Stimulated activated CD4-positive, alpha-beta T cell treated with anti-CD3 and anti-CD28 coated beads, Interleukin-12 subunit alpha, Interleukin-12 subunit beta, amount 100 ng/mL, for 24 hours (primary cell): Measurements from ENCODE around the gene PAIP1.
"Not testable (repeated sequence)": the region's sequence is repeated elsewhere in the genome, so short reads cannot be mapped to it uniquely, and the experiment has no call there.

ENCODE experiments used
- DNase-seq, 2 experiments: peaks; one replicate each; pipeline ENCODE4 v3.0.0-alpha.2; 2020; ENCODE audit warnings: low read depth in 2 of 2

Gene PAIP1

DNA sequence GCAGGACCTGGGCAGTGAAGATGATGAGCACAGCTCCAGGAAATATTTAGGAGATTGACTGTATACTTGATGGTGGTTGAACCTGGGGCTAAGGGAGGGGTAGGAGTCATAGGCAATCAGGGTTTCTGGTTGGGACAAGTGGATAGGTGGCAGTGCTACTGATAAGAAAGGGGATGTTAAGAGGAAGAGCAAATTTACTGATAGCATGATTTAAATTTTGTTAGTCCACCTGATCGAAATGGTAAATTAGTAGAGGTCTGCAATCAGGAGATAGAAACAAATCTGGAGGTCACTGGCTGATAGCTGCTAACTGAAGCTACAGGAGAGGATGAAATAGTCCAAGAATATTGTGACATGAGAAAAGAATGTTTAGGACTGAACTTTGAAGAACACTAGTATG lies 36.3 kb downstream of the PAIP1 start:
- no peak for DNase-seq

DNA sequence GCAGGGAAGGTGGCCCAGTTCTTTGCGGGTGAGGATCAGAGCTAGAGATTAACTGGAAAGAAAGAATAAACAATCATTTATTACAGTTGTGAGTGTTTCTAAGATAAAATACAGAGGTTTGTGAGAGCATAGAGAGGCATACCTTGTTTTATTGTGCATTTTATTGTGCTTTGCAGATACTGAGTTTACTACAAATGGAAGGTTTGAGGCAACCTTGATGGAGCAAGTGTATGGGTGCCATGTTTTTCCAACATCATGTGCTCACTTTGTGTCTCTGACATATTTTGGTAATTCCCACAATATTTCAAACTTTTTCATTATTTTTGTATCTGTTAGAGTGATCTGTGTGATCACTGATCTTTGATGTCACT lies 41.2 kb downstream of the PAIP1 start:
- no peak for DNase-seq

DNA sequence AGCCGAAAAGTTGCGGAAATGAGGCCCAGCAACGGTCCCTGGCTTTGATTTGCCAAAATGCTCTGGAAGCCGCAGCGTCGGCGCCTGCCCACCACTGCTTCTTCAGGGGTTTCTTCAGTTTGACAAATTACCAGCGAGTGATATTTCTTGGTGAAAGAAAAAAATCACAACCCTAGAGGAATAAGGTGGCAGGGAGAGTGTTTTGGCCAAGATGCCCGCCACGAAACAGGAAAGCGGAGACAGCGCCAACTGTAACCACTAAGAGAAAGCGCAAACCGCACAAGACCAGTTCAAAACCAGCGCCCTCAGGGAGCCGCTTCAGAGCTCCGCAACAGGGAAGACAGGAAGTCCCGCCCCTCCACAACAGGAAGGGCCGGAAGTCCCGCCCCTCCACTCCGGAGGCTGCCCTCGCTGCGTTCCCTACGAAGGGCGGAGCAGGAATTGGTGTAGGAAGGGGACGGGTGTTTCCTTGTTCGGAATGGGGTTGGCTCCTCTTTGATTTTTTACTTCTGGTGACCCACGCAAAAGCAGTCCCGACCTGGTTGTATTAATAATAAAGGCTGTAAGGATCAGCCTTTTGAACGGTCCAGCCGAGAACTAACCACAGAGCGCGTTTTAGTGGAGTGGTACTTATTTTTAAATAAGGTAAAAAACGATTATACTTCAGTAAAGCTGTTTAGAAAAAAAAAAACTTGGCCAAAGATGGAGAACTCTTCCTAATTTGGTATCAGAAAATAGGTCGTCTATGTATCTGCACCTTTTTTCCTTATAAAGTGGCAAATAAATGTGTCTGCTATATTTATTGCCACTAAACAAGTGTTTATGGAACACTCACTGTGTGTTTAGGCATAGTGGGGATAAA lies 41.8 kb downstream of the PAIP1 start, which contains the start of gene C5orf34:
C5orf34 (minus strand) TSS at position 333 of the 862 bp plus-strand sequence. CDS start 5,809 bp downstream, outside the sequence.
- DNase-seq: peak; percentile 92 to 96

DNA sequence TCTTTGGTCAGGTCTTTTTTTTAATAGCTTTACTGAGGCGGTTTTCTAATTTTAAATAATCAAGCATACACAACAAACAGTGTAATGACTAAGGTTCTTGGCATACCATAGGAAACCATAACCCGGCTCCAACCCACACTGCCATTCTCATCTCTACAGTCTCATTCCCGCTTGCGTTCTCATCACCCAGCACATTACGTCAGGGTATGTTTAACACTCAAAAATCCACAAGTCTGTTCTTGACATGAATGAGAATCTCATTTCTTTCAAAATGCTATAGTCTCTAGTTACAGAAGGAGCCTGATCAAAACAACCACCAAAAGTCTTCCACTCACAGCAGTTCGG lies 42.4 kb downstream of the PAIP1 start:
- peak in 1 of 2 experiments; percentile 21 for DNase-seq

DNA sequence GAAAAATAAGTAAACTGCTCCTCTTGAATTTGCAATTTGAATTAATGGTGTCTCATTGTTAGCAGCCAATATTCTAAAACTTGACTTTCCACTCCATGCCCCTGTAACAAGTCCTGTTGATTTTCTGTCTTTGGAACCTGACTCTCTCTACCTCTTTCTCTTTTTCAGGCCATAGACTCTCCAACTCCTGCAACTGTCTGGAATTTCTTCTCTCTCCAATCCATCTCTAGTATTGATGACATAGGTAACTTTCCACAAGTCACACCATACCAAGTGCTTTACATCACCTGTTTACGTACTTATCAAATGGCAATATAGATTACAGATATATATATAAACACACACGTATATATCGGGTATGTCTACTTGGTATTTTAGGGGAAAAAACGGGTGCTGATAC lies 42.9 kb downstream of the PAIP1 start:
- DNase-seq: no peak

DNA sequence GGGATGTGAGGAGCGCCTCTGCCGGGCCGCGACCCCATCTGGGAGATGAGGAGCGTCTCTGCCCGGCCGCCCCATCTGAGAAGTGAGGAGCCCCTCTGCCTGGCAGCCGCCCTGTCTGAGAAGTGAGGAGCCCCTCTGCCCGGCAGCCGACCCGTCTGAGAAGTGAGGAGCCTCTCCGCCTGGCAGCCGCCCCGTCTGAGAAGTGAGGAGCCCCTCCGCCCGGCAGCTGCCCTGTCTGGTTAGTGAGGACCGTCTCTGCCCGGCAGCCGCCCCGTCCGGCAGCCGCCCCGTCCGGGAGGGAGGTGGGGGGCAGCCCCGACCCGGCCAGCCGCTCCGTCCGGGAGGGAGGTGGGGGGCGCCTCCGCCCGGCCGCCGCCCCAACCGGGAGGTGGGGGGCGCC lies 45.8 kb downstream of the PAIP1 start:
- not testable (repeated sequence) for DNase-seq

DNA sequence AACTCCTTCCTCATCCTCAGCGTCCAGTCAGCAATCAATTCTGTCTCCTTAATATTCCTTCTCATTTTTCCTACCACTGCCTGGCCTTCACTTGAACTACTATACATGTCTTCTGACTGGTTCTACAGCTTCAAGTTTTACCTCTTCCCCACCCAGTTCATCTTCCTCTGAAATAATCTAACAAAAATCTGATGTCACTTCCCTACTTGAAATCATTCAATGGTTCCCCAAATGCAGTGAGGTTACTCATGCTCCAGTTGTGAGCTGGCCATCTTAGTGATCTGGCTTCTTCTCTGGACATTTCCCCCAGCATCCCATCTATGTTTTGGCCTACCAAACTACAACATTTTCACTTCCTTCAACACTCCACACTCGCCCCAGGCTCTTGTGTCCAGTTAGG lies 58.3 kb downstream of the PAIP1 start:
- DNase-seq: no peak

DNA sequence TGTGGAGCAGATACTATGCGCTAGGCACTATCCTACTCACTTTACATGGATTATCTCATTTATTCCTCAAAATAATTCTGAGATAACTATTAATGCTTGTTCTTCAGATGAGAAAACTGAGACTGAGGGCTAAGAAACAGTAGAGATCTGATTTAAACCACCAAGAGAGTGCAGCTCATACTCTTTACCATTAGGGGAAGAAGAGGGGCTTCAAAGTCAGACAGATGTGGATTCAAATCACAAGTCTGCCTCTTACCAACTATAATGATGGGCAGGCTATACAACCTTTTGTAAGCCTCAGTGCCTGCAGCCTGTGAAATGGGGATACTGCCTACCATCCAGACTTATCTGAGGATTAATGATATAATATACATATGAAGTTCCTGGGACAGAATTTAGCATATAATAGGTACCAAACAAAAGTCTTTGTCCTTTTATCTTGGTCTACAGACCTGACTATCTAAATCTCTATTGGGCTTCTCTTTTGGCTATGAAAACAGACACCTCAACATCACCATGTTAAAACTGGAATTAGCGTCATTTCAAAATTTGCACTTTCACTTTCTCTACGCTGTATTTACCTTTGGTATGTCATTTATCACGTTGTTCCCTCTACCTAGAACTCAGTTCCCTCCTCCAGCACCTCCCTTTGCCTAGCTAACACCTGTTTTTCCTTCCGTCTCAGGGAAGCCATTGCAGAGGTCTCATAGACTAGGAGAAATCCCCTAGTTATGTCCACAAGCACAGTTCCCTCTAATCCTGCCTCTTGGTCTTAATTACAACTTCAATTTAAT lies 59.4 kb downstream of the PAIP1 start:
- no peak for DNase-seq

DNA sequence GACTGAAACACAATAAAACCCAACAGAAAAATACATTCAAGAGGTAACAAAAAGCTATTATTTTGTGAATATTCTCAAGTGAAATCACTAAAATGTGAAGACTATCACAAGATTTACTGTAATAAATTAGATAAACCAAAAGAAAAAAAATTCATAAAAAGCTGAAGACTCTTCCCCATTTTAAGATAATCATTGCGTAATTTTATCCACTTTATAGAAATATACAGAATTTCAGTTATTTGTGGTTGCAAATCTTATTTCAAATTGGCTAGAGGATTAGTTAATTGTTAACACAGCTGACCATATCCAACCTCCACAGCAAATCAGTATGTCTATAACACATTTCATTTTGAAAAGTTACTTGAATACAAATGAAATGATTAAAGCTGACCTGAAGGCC lies 65.6 kb downstream of the PAIP1 start:
- DNase-seq: no peak

DNA sequence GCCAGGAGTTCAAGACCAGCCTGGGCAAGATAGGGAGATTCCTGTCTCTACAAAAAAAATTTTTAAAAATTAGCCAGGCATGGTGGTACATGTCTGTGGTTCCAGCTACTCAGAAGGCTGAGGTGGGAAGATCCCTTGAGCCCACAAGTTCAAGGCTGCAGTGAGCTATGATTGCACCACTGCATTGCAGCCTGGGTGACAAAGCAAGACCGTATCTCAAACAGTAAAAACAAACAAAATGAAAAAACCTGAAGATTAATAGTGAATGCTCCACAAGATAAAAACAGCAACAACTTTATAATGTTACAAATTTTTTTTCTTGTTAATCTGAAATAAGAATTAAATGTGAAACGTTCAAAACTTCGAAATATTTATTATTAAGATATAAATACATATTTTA lies 70.5 kb downstream of the PAIP1 start:
- no peak for DNase-seq

DNA sequence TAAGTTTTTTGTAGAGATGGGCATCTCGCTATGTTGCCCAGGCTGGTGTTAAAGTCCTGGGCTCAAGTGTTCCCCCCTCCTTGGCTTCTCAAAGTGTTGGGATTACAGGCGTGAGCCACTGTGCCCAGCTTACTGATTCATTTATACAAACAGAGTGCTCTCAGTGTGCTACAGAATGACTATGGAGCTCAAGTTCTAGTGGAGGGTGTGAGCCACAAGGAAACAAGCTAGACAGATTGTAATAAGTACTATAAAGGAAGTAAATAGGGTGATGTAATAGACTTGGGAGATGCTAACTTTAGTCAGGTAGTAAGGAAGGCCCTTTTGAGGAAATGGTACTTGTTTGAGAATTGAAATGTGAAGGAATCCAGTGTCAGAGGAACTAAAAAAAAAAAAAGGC lies 71.5 kb downstream of the PAIP1 start:
- no peak for DNase-seq

DNA sequence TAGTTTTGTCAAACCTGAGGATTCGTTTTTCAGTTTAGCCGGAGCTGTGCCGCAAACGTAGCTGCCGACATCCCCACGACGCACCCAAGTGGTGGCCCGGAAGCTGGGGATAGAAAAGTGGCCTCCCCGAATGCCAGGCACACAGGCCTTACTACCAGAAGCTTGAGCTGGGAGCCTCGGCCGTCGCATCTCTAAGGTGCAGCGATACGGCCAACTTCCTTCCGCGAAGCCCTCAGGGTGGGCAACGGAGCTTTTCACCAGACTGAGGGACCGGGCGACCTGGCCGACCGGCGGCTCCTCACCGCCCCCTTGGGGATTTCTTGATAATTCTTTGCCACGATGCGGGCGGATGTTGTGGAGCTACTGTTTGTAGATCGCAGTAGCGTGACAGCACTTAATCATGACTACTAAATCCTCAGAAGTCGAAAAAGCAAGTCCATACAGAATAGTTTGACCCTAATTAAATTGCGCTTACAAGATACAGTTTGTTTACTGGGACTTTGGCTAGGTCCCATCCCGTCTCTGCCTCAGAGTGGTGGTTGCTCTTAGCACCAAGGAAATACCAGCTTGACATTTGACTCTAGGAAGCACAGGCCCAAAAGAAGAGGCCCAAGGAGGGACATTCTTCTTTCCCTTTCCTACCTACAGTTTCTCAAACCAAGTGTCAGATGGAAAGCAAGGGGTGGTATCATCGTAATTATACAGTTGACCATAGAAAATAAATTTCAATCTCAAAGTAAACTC lies 72.6 kb downstream of the PAIP1 start:
- peak; percentile 73 to 79 for DNase-seq

DNA sequence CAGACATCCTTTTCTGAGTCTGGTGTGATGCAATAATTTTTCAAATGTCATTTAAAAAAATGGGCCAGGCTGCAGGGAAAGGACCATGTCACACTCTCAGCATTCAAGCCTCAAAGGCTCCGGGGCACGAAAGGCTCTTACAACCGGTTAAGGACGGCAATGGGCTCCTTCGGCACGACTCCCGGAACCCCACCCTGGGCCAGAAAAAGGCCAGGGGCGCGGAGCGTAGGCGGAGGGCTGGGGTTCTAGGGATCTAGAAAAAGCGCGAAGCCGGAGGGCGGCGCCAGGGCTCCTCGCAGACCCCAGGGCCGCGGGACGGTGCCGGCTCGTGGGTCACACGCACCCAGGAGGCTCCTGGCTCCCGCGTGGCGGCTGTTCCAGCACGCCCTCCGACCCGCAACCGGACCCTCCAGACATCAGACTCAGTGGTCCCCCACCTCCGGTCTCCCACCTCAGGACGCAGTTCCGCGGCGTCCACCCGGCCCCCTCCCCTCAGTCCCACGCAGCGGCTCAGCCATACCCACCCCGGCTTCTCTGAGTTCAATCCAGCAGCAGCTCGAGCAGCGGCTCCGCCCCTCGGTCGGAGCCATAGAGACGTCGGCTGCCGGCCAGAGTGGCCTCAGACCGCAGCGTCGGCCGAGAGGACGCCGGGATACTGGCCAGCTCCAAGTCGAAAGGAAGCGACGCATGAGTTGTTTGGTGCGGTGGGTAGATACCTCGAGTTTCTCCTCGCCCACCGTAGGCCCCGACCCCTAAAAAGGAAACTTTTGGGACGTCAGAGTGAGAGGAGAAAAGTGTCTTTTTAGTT lies 73.4 kb downstream of the PAIP1 start, which contains the start of gene TMEM267:
TMEM267 (minus strand) TSS at position 568 of the 808 bp plus-strand sequence. CDS start 29,896 bp downstream, outside the sequence.
- DNase-seq: peak; percentile 75

DNA sequence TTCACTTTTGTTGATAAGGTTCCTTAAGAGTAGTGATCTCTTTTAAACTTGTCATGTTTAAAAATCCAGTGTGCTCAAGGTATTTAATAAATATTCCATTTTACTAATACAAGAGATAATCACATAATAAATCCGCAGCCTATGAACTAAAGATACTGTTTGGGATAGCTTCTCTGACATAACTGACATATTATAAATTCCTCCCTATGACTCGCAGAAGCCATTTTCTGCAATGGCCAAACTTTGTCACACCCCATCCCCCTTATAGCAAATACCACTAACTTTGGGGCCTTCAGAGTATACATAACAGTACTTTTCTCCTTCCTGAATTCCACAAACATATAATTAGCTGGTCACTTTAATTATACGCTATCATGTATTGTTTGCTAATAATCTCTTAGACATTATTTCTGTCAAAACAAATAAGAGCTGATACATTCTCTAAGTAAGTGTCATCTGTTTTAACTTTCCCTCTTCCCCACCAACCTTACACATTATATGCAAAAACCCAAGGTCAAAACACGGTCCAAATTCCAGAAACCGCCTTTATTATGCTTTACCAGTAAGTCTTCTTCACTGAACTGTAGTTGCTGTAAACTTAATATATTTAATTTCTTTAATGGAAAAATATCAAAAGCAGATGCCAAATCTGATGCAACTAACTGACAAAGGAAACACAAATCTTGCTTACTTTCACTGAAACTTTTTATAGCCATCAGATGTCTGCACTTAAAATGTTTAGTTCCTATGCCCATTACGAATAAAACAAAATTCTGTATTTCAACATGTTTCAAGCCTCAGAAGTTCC lies 74.2 kb downstream of the PAIP1 start:
- no peak for DNase-seq
